Measurements from ENCODE around the gene PRR5.
"Not testable (repeated sequence)": the region's sequence is repeated elsewhere in the genome, so short reads cannot be mapped to it uniquely, and the experiment has no call there.

Gene PRR5

DNA sequence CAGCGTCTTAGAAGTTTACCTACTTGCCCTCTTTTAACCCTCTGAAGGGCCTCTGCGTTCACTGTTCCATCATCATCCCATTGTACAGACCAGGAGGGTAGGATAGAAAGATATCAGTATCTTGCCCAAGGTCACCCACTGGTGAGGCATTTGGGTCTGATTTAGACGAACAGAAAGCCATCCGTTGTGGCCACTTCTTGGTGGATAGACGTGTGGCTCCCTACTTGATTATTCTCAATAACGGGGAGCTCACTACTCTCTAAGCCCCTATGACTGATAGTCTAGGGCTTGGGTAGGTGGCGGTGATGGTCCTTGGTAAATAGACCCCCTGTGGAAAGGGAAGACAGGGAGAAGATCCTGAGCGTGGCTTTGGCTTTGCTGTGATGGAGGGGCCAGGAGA, 28.6 kb upstream of the PRR5 start:
- DNase-seq (ENCODE audit: low read depth in 2 of 2), result no peak

DNA sequence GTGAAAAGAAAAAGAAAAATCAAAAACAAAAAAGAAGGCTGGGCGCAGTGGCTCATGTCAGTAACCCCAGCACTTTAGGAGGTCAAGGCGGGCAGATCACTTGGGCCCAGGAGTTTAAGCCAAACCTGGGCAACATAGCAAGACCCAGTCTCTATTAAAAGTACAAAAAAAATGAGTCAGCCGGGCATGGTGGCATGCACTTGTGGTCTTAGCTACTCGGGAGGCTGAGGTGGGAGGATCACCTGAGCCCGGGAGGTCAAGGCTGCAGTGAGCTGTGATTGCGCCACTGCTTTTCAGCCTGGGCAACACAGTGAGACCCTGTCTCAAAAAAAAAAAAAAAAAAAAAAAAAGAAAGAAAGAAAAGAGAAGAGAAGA, 26.0 kb upstream of the PRR5 start:
- DNase-seq (ENCODE audit: low read depth in 2 of 2), result not testable (repeated sequence)

DNA sequence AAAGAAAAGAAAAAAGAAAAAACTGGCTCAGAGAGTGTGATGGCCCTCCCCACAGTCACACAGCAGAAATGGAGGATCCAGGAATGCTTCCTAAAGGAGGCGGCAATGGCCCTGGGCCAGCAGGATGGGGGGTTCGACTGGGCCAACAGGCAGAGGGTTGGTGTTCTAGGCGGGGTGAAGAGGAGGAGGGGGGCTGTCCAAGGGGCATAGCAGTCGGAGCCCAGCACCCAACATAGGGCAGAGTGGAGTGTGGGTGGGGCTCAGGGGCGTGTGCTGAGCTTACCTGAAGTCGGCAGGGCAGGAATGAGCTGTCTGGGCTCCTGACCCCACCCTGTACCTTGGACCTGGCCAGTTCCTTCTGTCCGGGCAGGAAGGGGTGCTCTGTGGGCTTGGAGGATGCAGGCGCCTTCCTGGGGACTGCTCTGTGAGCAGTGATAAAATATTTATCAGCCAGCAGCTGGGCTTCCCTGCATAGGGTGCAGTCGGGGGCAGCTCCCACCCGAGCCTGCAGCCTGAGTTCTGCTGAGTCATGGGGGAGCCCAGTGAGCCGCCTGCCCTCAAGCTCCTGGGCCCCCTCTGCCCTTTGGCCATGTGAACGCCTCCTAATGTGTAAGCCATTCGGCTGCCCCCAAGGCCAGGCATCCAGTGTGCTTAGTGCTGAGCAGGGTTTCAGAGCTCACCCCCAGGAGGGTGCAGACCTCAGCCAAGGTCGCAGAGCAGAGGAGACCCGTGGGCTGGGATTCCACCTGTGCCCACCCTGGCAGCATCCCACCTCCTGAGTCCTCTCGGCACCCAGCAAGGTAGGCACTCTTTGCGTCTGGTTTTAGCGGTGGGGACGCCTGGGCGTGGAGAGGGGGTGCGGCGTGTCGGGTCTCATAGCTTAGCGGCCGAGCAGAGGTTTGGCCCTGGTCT, 25.3 kb upstream of the PRR5 start:
- DNase-seq (ENCODE audit: low read depth in 2 of 2), result no peak

DNA sequence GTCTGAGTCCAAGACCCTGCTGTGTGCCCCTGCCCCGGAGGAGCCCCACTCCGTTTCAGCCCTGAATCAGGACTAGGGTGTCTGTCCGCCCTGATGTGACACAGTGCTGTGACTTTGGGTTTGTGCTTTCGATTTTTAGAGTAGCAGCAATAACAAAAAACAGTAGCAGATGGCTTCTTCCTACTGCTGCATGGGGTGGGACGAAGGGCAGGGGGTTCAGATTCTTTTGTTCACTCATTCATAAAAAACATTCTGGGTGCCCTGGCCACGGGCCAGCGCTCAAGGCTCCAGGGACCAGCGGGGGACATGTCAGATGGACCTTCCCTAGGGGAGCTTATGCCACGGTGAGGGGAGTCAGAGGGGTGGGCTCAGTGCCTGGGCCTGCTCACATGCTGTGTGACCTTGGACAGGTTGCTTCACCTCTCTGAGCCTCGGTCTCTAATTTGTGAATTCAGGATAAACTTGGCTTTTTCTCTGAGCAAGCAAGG, 24.6 kb upstream of the PRR5 start:
- DNase-seq (ENCODE audit: low read depth in 2 of 2), result no peak

DNA sequence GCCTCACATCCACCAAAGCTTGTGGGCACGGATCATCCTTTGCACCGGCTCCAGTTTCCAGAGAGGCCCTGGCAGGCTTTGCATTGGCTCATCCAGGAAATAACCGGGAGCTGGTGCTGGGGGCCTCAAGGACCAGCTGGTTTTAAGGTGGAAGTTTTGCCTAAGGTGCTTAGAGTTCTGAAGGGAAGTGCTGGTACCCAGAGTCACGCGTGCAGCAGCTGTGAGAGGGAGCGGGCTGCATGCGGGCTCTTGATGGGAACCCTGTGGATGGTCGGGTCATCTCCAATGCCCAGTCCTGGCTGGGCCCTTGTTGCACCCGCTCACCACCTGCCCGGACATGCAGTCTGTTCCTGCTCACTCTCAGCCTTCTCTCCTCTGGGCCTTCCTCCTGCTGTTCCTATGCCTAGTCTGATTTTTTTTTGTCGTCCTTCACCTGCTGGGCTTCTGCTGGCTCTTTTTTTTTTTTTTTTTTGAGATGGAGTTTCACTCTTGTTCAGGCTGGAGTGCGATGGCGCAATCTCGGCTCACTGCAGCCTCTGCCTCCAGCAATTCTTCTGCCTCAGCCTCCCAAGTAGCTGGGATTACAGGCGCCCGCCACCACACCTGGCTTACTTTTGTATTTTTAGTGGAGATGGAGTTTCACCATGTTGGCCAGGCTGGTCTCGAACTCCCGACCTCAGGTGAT, 24.0 kb upstream of the PRR5 start:
- no peak for DNase-seq (ENCODE audit: low read depth in 2 of 2)

DNA sequence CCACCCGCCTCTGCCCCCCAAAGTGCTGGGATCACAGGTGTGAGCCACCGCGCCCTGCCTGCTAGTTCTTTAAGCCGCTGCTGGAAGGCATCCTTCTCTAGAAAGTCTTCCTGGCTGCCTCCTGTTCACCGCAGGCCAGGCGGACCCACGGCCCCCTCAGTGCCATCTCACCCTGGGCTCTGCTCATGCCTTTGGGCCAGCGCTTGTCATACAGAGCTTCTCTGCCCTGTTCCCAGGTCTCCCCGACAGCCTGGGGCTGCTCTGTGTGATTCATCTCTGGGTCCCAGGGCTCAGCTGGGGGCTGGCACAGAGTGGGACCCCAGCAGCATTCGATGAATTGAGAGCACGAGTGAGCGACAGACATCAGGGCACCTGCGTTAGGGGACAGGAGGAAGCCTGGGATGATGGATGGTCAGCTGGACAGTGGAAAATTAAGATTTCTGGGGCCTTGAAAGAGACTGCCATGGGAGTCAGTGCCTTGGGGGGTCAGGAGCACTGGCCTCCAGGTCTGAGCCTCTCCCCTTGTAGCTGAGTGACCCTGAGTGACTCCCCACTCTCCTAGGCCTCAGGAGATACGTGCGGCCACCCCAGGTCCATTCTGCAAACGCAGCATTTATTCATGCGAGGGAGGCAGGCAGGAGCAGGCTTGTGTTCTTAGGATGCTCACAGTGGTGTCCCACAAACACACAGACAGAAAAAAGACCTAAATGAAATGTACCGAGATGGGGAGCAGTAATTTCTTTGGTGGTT, 23.3 kb upstream of the PRR5 start:
- no peak for DNase-seq (ENCODE audit: low read depth in 2 of 2)

DNA sequence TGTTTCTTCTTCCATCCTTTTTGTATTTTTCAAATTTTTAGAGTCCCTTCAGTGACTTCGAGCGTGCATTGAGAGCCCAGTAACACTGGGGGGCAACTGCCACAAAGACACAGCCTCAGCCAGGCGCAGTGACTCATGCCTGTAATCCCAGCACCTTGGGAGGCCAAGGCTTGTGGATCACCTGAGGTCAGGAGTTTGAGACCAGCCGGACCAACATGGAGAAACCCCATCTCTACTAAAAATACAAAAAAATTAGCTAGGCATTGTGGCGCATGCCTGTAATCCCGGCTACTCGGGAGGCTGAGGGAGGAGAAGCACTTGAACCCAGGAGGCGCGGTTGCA, 22.7 kb upstream of the PRR5 start:
- not testable (repeated sequence) for DNase-seq (ENCODE audit: low read depth in 2 of 2)

DNA sequence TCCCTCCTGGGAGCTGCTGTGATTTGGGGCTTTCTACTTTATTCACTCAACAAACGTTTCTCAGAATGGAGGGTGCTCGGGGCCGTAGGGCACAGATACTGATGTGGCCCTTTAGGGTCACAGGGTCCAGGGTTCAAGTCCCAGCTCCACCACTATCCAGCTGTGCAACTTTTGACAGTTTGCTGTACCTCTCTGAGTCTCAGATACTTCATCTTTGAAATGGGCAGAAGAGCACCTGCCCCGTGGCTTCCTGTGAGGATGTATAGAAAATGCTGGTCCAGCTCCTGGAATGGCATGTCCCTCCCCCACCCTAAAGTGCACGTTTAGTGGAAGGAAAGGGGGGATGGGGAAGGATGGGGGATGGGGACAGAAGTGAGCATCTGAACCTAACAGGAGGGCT, 21.9 kb upstream of the PRR5 start:
- DNase-seq (ENCODE audit: low read depth in 2 of 2), result no peak

DNA sequence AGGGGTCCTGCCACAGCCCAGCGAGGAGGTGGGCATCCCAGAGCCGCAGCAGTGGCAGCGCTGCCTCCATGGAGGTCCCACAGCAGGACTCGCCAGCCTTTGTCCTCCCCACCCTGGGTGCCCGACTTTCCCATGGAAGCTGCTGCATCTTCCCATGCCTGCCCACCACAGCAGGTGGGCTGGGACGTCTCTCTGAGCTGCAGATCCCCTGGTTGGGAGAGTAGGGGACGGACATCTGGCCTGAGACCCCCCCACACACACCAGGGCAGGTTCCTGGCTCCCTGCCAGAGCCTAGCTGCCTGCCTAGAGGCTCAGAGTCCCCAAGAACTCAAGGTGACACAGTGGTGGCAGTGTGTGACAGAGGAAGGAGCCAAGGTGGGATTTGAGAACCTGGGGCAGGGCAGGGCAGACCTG, 21.5 kb upstream of the PRR5 start:
- DNase-seq (ENCODE audit: low read depth in 2 of 2), result no peak

DNA sequence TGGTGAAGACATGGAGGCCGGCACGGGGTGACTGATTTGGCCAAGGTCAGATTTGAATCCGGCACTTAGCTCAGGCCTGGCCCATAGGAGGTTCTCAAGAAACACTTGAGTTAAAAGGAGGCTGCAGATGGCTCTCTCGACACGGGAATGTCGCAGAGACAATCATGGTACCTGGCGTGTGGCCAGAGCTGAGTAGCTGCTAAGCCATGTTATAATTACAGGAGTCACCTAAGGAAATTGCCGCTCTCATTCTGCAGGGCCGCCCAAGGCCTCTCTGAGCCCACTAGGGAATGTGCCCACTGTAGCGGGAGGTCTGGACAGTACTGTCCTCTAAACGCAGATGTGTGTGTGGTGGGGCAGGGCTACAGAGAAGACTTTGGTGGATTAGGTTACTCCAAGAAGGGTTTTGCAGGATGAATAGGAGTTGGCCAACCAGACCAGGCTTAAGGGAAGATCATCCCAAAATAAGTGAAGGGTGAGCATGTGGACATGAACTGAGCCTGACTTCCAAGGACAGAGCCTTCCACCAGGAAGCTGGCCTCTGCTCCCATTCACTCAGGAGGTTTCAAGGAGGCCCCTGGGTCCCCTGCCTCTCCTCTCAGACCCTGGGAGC, 19.3 kb upstream of the PRR5 start:
- DNase-seq (ENCODE audit: low read depth in 2 of 2), result no peak

DNA sequence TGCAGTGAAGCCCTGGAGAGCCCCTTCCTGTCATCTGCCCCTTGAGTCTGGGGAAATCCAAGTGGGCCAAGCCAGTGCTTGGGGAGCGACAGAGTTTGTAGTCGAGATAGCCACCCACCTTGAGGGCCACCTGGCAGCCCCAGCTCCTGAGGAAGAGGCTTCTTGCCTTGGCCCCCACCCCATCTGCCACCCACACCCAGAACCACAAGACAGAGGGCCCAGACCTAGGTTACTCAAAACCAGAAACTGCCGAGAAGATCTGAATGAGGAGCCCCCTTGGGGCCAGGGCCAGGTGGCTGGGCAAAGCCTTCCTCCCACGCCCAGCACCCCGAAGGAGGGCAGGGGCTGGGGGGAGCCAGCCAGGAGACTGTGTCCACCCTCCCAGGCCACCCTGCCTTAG, 18.8 kb upstream of the PRR5 start:
- DNase-seq (ENCODE audit: low read depth in 2 of 2), result no peak

DNA sequence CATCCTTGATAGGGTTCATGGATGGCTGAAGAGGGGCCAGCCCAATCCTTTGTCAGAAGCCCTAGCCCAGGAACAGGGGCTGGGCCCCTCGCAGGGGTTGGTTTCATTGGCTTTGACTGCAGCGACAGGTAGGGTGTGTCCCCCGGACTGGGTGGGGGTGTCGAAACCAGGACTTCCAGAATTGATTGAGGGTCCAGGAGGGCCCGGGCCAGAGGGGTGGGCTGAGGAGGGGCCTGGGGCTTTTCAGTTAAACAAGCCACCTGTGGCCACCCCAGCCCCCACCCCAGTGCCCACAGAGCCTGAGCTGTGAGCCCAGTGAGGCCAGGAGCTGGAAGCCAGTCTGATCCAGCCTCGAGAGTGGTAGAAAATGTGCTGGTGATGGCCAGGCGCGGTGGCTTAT, 18.1 kb upstream of the PRR5 start:
- no peak for DNase-seq (ENCODE audit: low read depth in 2 of 2)

DNA sequence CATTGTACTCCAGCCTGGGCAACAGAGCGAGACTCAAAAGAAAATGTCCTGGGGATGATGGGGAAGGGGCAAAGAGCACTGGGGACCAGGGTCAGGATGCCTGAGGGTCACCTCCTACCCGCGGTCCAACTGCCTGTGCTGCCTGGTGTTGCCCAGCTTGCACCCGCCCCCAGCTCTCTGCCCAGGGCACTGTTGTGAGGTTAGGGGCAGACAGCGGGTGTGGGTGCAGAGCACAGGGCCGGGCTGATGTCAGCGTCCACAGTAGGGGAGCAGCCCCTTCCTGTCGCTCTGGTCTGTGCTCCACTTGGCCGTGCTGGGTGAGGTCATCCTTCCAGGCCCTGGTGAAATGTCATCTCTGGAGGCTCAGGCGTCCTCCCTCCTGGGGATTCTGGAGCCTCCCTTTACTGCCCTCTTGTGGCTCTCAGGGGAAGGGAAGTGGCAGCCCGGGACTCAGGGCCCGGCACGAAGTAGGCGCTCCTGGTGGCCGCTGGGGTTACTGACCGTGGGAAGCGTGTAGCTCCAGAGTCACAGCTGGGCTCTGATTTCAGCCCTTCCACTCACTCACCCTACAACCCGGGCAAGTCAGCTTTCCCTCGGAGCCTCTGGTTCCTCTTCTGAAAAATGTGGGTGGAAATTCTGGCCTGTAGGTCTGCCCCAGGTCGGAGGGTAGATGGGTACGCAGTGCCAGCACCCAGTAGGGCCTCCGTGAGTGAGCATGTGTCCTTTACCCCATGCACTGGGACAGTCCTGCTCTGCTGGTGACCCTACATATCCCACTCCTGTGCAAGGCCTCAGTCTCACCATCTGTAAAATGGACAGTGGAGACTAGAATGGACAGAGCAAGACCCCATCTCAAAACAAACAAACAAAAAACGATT, 17.3 kb upstream of the PRR5 start:
- DNase-seq (ENCODE audit: low read depth in 2 of 2), result peak; percentile 69 to 77

DNA sequence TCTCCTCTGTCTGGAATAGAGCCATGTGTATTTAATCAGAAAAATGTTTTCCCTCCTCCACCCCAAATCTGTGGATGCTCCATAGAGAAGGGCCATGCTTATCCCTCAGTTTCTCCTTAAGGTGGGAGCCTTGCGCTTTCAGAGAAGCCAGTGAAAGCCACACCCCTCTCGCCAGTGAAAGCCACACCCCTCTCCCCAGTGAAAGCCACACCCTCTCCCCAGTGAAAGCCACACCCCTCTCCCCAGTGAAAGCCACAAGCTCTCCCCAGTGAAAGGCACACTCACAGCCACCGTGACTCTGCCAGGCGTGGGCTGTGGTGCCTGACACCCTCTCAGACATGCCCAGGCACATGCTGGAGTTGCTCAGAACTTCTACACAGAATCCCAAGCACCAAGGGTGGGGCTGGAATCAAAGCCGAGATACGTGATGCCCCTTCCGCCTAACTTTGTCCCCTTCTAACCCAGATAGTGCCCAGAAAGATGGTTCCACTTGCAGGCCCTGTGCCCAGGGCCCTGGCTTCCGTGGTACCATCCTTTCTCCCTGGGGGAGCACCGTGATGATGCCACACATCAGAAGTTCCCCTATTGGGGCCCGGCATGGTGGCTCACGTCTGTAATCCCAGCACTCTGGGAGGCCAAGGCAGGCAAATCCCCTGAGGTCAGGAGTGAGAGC, 16.5 kb upstream of the PRR5 start:
- peak; percentile 73 to 81 for DNase-seq (ENCODE audit: low read depth in 2 of 2)

DNA sequence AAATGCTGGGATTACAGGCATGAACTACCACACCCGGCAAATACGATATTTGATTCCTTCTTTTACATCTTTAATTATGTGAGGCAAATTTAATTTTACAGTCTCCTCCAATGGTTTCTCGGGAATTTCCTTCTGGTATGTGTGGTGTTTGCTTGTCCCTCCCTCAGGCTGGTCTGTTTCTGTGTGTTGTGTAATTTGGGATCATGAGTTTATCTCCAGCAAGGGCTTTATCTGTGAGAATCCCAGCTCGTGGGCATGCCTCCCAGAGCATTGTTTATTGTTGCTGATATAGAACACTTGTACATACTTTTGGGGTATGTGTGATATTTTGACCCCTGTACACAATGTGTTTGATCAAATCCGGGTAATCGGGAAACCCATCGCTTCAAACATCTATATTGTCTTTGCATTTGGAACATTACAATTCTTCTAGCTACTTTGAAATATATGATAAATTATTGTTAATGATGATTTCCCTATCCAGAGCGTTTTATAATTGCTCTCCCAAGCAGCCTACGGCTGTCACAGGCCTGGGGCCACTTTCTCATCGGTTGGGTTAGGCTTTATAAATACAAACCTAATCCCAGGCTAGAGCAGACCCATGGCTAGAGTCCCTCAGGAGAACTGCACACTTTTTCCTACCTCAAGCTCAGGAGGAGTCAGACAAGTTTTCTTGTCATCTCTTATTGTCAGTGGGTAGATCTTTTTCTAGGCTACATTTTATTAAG, 15.0 kb upstream of the PRR5 start:
- no peak for DNase-seq (ENCODE audit: low read depth in 2 of 2)

DNA sequence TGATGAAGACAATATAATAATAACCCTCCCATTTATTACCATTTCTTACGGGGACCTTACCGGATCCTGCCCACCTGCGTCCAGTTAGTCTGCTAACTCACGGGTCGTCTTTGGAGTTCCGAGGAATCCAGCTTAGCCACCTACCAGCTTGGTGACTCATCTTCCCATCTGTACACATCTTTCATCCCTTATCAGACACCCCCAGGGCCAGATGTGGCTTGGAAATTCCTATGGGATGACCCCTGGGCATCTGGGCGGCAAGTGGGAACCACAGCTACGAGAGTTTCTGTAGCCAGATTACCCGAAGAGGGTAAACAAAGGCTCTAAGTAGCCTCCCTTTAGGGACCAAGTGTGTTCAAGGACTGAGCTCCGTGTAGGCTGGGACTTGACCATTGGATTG, 12.8 kb upstream of the PRR5 start:
- no peak for DNase-seq (ENCODE audit: low read depth in 2 of 2)

DNA sequence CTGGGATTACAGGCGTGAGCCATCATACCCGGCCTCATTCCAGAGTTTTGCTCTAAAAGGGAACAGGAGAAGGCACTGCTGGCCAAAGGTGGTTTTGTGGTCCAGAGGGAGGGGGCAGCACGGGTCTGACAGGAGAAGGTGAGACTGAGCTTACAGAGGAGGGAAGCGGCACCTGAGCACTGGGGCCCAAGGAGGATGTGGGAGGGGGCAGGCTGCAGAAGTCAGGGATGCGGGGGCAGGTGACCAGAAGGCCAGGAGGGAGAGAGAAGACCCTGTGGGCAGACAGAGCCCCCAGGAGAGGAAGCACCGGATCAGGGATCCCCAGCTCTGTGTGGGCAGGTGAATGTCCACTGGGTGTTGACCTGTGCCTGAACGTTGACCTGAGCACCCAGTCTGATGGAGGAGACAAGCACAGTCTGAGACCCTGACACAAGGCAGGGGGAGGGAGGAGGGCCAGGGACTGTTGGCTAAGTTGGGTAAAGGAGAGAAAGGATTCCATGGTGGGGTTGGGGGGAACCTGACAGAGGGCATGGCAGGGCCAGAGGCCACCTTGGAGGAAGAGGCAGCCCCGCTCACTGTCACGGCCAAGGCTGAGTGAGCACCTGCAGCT, 12.0 kb upstream of the PRR5 start:
- DNase-seq (ENCODE audit: low read depth in 2 of 2), result no peak

DNA sequence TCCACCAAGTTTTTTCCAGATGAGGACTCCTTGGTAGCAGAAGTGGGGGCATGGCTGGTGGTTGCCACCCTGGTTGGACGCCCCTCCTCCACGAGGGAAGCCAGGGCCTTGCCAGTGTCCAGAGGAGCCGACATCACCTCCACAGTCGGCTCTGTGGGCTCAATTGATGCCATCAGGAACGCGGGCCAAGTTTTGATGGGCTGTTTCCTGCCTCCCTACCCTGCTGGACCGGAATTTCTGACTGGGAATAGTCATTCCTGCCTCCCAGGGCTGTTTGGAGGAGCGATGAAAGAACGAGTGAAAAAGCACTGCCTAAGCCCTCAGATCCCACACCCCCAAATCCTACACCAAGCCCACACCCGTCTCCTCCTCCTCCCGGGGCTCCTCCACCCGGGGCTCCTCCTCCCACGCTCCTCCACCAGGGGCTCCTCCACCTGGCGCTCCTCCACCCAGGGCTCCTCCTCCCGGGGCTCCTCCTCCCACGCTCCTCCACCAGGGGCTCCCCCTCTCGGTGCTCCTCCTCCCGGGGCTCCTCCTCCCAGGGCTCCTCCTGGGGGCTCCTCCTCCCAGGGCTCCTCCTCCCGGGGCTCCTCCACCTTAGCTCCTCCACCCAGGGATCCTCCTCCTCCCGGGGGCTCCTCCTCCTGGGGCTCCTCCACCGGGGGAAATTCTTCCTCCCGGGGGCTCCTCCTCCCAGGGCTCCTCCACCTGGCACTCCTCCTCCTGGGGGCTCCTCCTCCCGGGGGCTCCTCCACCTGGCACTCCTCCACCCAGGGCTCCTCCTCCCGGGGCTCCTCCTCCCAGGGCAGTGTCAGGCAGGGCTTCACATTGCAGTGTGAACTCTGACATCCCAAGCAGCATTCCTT, 10.0 kb upstream of the PRR5 start:
- no peak for DNase-seq (ENCODE audit: low read depth in 2 of 2)

DNA sequence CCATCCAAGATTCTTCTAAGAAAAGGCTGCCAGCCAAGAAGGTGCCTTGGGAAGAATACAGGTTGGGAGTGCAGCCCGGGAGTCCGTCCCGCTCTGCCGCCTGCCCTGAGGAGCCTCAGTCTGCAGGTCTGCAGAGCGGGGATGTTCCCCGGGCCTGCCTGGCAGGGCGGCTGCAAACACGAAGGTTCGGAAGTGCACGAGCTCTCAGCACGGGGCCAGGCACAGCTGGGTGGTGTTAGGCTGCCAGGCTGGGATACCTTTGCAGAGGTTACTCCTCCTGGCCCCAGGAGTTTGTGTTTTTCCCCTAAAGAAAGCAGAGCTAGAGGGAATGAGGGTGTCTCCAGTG, 9.4 kb upstream of the PRR5 start:
- DNase-seq (ENCODE audit: low read depth in 2 of 2), result no peak
